ENCODE data around the gene MVB12B. TPM values are rescaled to one million over a fixed set of nuclear protein-coding genes. Genes with fewer than 3 reads are reported as not detected.
"Not testable (repeated sequence)": the region's sequence is repeated elsewhere in the genome, so short reads cannot be mapped to it uniquely, and the experiment has no call there.

MVB12B gene, protein sequence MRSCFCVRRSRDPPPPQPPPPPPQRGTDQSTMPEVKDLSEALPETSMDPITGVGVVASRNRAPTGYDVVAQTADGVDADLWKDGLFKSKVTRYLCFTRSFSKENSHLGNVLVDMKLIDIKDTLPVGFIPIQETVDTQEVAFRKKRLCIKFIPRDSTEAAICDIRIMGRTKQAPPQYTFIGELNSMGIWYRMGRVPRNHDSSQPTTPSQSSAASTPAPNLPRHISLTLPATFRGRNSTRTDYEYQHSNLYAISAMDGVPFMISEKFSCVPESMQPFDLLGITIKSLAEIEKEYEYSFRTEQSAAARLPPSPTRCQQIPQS
- 10 to 100 TPM in 1 of 2 donors, 1 to 10 TPM in 1; 1.1 to 13.3 TPM for total RNA-seq

DNA sequence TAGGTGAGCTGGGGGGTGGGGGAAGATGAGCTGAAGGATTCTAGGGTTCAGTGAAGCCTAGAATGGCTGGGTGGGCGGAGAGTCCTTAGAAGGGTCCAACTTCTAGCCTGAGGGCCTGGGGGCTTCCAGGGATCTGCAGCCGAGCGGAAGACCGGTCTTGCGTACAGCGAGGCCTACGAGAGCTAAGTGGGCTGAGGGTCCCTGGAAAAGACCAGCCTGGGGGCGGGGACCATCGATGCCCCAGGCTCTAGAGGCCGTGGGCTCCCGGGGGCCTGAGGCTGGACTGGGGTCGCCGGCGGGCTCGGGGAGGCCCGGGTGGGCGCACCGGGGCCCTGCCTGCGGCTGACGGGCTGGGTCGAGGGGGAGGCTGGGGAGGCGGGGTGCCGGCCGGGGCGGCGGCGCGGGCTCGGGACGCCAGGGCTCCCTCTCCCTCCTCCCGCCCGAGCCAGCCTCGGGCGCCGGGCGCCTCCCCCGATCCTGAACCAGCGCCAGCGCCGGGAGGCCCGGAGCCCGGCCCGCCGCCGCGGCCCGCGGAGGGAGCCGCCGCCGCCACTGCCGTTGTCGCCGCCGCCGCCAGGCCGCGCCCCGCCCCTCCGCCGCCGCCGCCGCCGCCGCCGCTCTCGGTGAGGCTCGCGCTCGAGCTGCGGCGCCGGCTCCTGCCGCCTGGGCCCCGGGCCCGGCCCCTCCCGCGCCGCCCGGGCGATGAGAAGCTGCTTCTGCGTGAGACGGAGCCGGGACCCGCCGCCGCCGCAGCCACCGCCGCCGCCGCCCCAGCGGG lies at the start of gene MVB12B:
MVB12B (plus strand) TSS at position 602 of the 778 bp plus-strand sequence; CDS start at position 703, 101 bp downstream.
- H3K4me3 Mint-ChIP-seq: peak within 1 kb of the TSS; percentile 82
- peaks cover 5% of the 10 kb centered on the region for H3K36me3 Mint-ChIP-seq
- DNase-seq (ENCODE audit: low spot score): no peak
- peak; percentile 69 to 87 for ATAC-seq
- H3K9me3 Mint-ChIP-seq: no peaks in the 10 kb centered on the region
- H3K27ac Mint-ChIP-seq: peak within 1 kb of the TSS; percentile 19 to 73
- peaks cover 12 to 34% of the 10 kb centered on the region in 2 donors for H3K4me1 Mint-ChIP-seq (ENCODE audit: low read depth in 2 of 2)
- peaks cover 0 to 2% of the 10 kb centered on the region in 2 donors for H3K27me3 Mint-ChIP-seq

DNA sequence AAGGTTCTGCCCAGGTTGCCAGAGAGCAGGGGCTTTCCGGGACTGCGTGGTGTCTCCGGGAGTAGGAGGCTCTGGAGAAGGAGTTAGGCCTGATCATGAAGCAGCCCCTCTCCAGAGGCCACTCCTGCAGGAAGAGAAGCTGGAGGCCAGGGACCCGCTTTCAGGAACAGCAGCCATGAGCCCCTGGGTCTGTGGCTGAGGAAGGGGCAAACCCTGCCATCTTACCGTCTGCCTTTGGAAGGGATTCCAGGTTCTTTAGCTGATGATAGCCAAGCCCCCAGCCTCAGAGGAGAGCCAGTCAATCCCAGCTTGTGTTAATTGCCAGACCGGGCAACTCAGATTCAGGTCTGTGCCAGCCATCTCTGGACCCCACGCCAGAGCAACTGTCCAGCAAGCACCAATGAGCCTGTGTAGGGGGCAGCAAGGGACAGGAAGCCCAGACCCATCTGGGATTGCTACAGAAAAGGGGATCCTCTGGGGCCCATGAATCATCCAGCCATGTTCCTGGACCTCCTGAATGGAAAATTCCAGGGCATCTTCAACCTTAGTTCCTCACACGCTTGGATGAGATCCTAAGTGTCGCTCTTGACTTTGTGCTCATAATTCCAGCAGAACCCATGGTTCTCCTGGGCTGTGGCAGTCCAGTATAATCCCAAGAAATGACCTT lies 42.7 kb upstream of the MVB12B start:
- no peak overlapping the region for H3K27ac Mint-ChIP-seq
- ATAC-seq: no peak
- no peak for DNase-seq (ENCODE audit: low spot score)
- peaks cover 12 to 28% of the 10 kb centered on the region in 2 donors for H3K27me3 Mint-ChIP-seq
- H3K4me1 Mint-ChIP-seq (ENCODE audit: low read depth in 2 of 2): no peaks in the 10 kb centered on the region
- H3K36me3 Mint-ChIP-seq: no peaks in the 10 kb centered on the region
- no peak overlapping the region for H3K4me3 Mint-ChIP-seq
- H3K9me3 Mint-ChIP-seq: no peaks in the 10 kb centered on the region

DNA sequence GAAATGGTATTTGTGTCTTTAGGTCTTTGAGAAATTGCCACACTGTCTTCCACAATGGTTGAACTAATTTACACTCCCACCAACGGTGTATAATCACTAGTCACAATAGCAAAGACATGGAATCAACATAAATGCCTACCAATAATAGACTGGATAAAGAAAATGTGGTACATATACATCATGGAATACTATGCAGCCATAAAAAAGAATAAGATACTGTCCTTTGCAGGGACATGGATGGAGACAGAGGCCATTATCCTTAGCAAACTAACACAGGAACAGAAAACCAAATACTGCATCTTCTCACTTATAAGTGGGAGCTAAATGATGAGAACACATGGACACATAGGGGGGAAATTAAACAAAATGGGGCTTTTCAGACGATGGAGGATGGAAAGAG lies 41.0 kb upstream of the MVB12B start:
- not testable (repeated sequence) for DNase-seq (ENCODE audit: low spot score); H3K27ac Mint-ChIP-seq; H3K4me1 Mint-ChIP-seq (ENCODE audit: low read depth in 2 of 2); H3K36me3 Mint-ChIP-seq; ATAC-seq; H3K4me3 Mint-ChIP-seq; H3K9me3 Mint-ChIP-seq
- H3K27me3 Mint-ChIP-seq: peaks cover 10 to 11% of the 10 kb centered on the region in 2 donors

DNA sequence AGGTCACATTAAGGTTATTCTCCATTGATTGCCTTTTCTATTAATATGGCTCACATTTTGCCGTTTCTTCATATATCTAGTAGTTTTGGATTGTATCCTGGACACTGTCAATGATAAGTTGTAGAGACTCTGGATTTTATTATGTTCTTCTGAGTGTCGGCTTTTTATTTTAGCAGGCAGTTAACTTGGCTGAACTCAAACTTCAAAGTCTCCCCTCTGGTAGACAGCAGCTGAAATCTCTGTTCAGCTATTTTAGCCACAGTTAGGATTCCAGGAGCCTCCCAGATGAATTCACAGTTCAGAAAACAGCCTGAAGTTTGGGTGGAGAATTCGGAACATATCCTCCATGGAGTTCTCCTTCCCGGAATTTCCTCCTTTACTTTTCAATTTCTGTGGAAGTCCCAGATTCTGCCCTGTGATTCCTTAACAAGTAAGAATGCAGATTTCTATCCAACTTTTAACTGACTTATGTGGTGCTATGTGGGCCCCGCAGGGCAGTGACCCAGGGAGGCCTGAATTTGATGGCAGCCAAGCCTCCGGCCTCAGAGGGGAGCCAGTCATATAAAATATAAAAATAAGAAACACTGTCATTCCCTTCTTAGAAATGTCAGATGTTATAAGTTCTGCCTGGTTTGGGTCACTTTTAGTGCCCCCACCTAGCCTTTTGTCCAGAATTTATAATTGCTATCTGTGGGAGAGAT lies 39.3 kb upstream of the MVB12B start:
- Mint-ChIP-seq H3K27me3 (peaks cover 13 to 14% of the 10 kb centered on the region in 2 donors), H3K27ac (no peak overlapping the region), H3K4me3 (no peak overlapping the region), H3K36me3 (no peaks in the 10 kb centered on the region), H3K9me3 (no peaks in the 10 kb centered on the region), H3K4me1 (ENCODE audit: low read depth in 2 of 2) (no peaks in the 10 kb centered on the region)
- no peak for ATAC-seq
- DNase-seq (ENCODE audit: low spot score): no peak

DNA sequence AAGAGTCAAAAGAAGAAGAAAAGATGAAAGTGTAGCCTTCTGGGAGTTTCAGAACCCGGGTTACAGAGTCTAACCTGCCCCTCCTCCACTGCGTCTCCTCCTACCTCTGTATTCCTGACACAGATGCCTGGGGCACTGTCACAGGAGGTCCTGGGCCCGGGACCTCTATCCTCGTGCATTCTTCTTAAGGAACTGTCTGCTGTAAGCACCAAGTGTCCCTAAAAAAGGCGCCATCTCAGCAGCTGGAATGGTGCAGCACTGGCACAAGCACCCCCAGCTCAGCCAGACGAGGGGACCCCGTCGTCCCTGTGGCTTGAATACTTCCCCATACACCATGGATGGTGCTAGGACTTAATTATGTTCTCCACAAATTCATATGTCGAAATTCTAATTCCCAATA lies 35.8 kb upstream of the MVB12B start:
- Mint-ChIP-seq H3K9me3 (no peaks in the 10 kb centered on the region), H3K36me3 (no peaks in the 10 kb centered on the region), H3K27me3 (peaks cover 15 to 19% of the 10 kb centered on the region in 2 donors), H3K27ac (no peak overlapping the region), H3K4me1 (ENCODE audit: low read depth in 2 of 2) (no peaks in the 10 kb centered on the region), H3K4me3 (no peak overlapping the region)
- DNase-seq (ENCODE audit: low spot score): no peak
- no peak for ATAC-seq

DNA sequence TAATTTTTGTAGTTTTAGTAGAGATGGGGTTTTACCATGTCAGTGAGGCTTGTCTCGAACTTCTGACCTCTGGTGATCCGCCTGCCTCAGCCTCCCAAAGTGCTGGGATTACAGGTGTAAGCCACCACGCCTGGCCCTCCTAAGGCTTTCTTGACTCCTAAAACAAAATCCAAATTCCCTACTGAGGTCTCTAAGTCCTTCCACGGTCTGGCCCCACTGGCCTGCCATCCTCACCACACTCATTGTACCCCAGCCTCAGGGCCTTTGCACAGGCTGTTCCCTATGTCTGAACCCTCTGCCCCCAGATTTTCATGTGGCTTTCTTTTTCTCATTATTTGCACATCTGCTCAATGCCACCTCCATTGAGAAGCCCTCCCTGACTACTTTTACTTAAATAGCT lies 34.7 kb upstream of the MVB12B start:
- Mint-ChIP-seq H3K36me3 (no peaks in the 10 kb centered on the region), H3K27ac (no peak overlapping the region), H3K4me1 (ENCODE audit: low read depth in 2 of 2) (no peaks in the 10 kb centered on the region), H3K4me3 (no peak overlapping the region), H3K9me3 (no peaks in the 10 kb centered on the region), H3K27me3 (peaks cover 12 to 21% of the 10 kb centered on the region in 2 donors)
- no peak for DNase-seq (ENCODE audit: low spot score)
- no peak for ATAC-seq

DNA sequence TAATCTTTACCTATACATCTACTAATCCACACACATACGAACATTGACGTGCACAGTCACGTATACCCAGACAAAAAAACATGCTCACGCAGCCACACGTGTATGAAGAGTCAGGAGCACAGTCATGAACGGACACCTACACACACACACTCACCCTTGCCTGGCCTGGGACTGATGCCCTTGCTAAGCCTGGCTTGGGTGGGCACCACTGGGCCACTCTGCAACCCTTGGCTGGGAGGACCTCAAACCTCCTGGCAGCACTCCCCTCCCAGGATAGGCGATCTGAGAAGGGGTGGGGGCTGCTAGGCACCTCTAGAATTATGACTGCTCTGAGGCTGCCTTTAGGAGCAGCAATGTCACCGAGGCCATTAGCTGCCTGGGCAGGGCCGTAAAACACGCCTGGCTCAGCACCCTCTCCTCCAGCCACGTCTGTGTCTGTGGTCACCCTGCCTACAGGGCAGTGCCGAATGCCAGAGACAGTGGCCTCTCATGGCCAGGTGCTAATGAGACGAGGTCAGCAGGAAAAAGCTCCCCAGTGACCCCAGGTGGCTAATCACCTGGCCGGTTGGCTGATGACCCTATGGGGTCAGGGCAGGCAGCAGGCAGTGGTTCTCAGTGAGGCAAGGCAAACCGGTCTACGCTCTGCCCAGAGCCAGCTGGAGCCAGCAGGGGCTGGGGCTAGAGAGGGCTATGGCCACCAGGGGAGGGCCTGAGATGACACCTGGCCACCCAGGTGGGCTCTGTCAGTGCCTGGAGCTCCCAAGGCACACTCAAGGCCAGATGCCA lies 33.7 kb upstream of the MVB12B start:
- Mint-ChIP-seq H3K36me3 (no peaks in the 10 kb centered on the region), H3K9me3 (no peaks in the 10 kb centered on the region), H3K4me3 (no peak overlapping the region), H3K27me3 (peaks cover 12 to 23% of the 10 kb centered on the region in 2 donors), H3K4me1 (ENCODE audit: low read depth in 2 of 2) (no peaks in the 10 kb centered on the region), H3K27ac (no peak overlapping the region)
- ATAC-seq (peak; percentile 11 to 15), DNase-seq (ENCODE audit: low spot score) (no peak)

DNA sequence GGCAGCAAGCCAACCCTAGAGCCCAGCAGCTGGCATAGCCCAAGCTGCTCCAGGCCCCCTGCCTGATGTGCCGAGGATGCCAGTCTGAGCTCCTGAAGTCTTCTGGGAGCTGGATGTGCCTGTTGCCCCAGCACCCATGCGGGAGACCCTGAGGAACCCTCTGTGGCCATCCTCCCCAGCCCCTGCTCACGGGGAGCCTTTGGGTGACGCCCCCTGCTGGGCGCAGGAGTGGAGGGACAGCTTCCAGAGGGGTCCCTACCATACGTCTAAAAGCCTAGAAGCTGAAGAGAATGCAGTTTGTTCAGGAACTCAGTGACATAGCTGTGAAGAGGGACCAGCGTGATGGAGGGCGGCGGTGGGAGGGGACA lies 33.1 kb upstream of the MVB12B start:
- ATAC-seq: peak in 1 of 2 donors; percentile 8
- no peaks in the 10 kb centered on the region for H3K36me3 Mint-ChIP-seq
- H3K9me3 Mint-ChIP-seq: no peaks in the 10 kb centered on the region
- H3K27ac Mint-ChIP-seq: no peak overlapping the region
- no peak overlapping the region for H3K4me3 Mint-ChIP-seq
- no peaks in the 10 kb centered on the region for H3K4me1 Mint-ChIP-seq (ENCODE audit: low read depth in 2 of 2)
- H3K27me3 Mint-ChIP-seq: peaks cover 12 to 23% of the 10 kb centered on the region in 2 donors
- DNase-seq (ENCODE audit: low spot score): no peak

DNA sequence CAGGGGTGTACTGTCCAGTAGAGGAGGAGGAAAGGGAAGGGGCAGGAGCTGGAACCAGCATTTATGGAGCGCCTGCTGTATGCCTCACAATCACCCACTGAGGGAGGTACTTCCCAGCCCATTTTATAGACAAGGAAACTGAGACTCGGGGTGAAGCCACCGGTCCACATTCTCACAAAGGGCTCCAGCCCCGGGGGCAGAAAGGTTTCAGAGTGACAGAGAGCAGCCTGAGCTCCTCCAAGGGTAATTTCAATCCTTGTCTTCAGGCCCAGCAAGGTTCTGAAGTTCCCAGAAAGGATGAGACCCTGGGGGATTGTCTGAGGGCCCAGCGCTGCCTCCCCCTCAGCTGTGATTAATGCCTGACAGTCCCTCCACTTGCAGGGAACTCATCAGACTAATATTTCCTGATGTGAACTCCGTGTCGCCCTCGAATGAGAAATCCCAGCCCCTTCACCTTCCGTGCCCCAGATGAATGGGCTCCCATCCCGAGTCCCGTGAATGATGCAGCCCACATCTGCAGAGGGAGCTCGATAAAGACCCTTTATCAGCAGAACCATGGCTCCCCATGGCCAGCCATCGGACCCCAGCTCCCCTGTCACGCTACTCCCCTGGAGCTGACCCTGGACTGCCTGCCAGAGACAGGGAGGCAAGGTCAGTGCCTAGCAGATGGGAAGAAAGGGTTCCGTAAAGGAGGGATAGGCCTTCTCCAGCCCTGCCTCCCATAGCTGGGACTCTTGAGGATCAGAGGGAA lies 32.1 kb upstream of the MVB12B start:
- H3K27me3 Mint-ChIP-seq: peaks cover 12 to 23% of the 10 kb centered on the region in 2 donors
- no peak for DNase-seq (ENCODE audit: low spot score)
- H3K36me3 Mint-ChIP-seq: no peaks in the 10 kb centered on the region
- H3K9me3 Mint-ChIP-seq: no peaks in the 10 kb centered on the region
- H3K4me1 Mint-ChIP-seq (ENCODE audit: low read depth in 2 of 2): no peaks in the 10 kb centered on the region
- no peak overlapping the region for H3K4me3 Mint-ChIP-seq
- ATAC-seq: no peak
- no peak overlapping the region for H3K27ac Mint-ChIP-seq

DNA sequence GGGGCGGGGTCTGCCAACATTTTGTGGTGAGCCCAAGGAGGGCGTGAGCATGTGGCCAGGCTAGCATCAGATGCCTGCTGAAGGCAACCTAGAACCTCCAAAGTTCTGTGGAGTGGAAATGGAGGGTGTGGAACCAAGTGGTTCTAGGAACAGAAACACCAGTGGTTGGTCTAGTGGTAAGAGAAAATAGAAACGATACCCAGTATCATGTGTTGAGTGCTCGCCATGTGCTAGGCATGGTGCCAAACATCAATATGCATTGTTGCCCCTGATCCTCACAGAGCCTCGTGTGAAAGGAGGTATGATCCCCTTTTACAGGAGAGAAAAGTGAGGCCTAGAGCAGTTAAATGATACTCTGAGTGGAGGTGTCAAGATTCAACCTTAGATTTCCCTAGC lies 31.5 kb upstream of the MVB12B start:
- H3K4me1 Mint-ChIP-seq (ENCODE audit: low read depth in 2 of 2): no peaks in the 10 kb centered on the region
- ATAC-seq (no peak), DNase-seq (ENCODE audit: low spot score) (no peak)
- no peak overlapping the region for H3K27ac Mint-ChIP-seq
- H3K4me3 Mint-ChIP-seq: no peak overlapping the region
- peaks cover 12 to 23% of the 10 kb centered on the region in 2 donors for H3K27me3 Mint-ChIP-seq
- H3K9me3 Mint-ChIP-seq: no peaks in the 10 kb centered on the region
- H3K36me3 Mint-ChIP-seq: no peaks in the 10 kb centered on the region

DNA sequence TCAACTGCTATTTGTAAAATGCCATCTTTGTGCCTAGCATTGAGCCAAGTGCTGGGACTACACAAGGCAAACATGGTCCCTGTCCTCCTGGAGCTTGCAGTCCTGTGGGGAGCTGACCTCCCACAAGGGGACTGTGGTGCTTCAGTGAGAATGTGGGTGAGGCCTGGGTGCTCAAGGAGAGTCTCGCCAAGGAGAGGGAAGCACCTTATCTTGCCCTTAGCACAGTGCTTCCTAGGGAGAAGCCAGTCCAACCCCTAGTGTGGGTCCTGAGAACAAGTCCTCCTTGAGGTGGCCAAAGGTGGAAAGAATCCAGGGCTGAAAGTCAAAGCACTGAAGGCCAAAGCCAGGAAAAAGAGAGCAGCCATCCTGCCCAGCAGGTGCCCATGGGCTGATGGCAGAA lies 31.1 kb upstream of the MVB12B start:
- no peak for ATAC-seq
- H3K27ac Mint-ChIP-seq: no peak overlapping the region
- no peaks in the 10 kb centered on the region for H3K36me3 Mint-ChIP-seq
- H3K27me3 Mint-ChIP-seq: peaks cover 12 to 23% of the 10 kb centered on the region in 2 donors
- H3K4me3 Mint-ChIP-seq: no peak overlapping the region
- no peak for DNase-seq (ENCODE audit: low spot score)
- no peaks in the 10 kb centered on the region for H3K9me3 Mint-ChIP-seq
- H3K4me1 Mint-ChIP-seq (ENCODE audit: low read depth in 2 of 2): no peaks in the 10 kb centered on the region

DNA sequence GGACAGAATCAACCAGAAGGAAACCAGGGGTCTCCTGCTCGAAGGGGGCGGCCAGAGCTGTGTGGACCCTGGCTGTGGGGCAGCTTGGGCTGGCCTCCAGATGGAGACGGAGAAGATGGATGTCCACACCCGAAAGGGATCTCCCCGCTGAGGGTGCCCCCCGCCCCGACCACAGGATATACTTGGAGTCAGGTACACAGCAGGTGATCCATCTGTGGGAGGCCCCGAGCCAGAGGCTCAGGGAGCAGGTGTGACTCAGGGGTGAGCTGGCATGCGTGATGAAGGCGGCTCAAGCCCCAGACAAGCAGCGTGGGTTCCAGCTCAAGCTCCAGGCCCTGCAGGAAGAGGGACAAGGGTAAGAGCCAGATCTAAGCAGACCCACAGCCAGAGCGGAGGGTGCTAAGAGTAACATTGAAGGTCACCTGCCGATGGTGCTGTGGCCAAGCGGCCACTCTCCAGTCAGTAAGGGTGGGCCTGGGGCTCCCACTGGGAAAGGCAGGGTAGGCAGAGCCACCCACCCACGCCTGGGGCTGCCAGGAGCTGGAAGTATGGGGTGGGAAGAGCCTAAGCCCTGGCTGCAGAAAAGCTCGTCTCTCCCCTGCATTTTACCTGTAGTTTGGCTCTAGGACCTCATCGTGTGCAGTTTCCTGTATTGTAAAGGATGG lies 30.6 kb upstream of the MVB12B start:
- H3K4me3 Mint-ChIP-seq: no peak overlapping the region
- no peaks in the 10 kb centered on the region for H3K4me1 Mint-ChIP-seq (ENCODE audit: low read depth in 2 of 2)
- H3K36me3 Mint-ChIP-seq: no peaks in the 10 kb centered on the region
- H3K27me3 Mint-ChIP-seq: peaks cover 12 to 23% of the 10 kb centered on the region in 2 donors
- no peaks in the 10 kb centered on the region for H3K9me3 Mint-ChIP-seq
- ATAC-seq (no peak), DNase-seq (ENCODE audit: low spot score) (no peak)
- H3K27ac Mint-ChIP-seq: no peak overlapping the region

Measured in natural killer cell treated with Interleukin-12 subunit alpha and Interleukin-12 subunit beta and Interleukin-15 and Interleukin-18, amount 100 ng/mL, for 72 hours (primary cell).